Amniotic epithelial cell (primary cell): ENCODE data around the gene EID3.
"Not testable (repeated sequence)": the region's sequence is repeated elsewhere in the genome, so short reads cannot be mapped to it uniquely, and the experiment has no call there.

Source experiments
- DNase-seq: peaks from one replicate; pipeline ENCODE4 v3.0.0-alpha.2; 2010; ENCODE audit warnings: low read depth

Gene EID3

GRCh38 chr12:104303538-104304151 is at the start of gene EID3:
EID3 (plus strand) TSS chr12:104303739; CDS start chr12:104303935, 196 bp downstream.
- peak; percentile 75 for DNase-seq

GRCh38 chr12:104257913-104258472 is 45.5 kb upstream of the EID3 start:
- DNase-seq, result no peak

- DNase-seq, result no peak
These were observed 45.0 kb upstream of the EID3 start for GRCh38 chr12:104258476-104259067.

- no peak for DNase-seq
These were observed 40.5 kb upstream of the EID3 start for GRCh38 chr12:104263026-104263425.

GRCh38 chr12:104263580-104264358 is 39.8 kb upstream of the EID3 start:
- DNase-seq, result peak; percentile 70

GRCh38 chr12:104265436-104265835 is 38.1 kb upstream of the EID3 start:
- not testable (repeated sequence) for DNase-seq

GRCh38 chr12:104272938-104273337 is 30.6 kb upstream of the EID3 start:
- no peak for DNase-seq

- DNase-seq, result no peak
These were observed 30.0 kb upstream of the EID3 start for GRCh38 chr12:104273503-104273902.

GRCh38 chr12:104274811-104275210 is 28.7 kb upstream of the EID3 start:
- no peak for DNase-seq

GRCh38 chr12:104275689-104276088 is 27.9 kb upstream of the EID3 start:
- no peak for DNase-seq

GRCh38 chr12:104276273-104277131 is 27.0 kb upstream of the EID3 start:
- DNase-seq, result no peak

GRCh38 chr12:104279164-104279563 is 24.4 kb upstream of the EID3 start:
- DNase-seq, result no peak

- DNase-seq, result no peak
These were observed 23.4 kb upstream of the EID3 start for GRCh38 chr12:104280111-104280510.

- peak; percentile 96 for DNase-seq
These were observed 22.7 kb upstream of the EID3 start for GRCh38 chr12:104280717-104281458.

- peak; percentile 41 for DNase-seq
These were observed 21.9 kb upstream of the EID3 start for GRCh38 chr12:104281636-104282035.

- peak; percentile 55 for DNase-seq
These were observed 21.4 kb upstream of the EID3 start for GRCh38 chr12:104282109-104282508.

- DNase-seq, result peak; percentile 37
These were observed 17.6 kb upstream of the EID3 start for GRCh38 chr12:104285740-104286515.

GRCh38 chr12:104286516-104287482 is 16.7 kb upstream of the EID3 start:
- peak; percentile 95 for DNase-seq

- DNase-seq, result peak; percentile 89
These were observed 14.8 kb upstream of the EID3 start for GRCh38 chr12:104288635-104289274.
